ENCODE measurements around the gene WSCD2. TPM values are rescaled to one million over a fixed set of nuclear protein-coding genes. Genes with fewer than 3 reads are reported as not detected.
"Not testable (repeated sequence)": the region's sequence is repeated elsewhere in the genome, so short reads cannot be mapped to it uniquely, and the experiment has no call there.

WSCD2 gene
- total RNA-seq, 1 donor from 2014 or later: 72.9 TPM

DNA sequence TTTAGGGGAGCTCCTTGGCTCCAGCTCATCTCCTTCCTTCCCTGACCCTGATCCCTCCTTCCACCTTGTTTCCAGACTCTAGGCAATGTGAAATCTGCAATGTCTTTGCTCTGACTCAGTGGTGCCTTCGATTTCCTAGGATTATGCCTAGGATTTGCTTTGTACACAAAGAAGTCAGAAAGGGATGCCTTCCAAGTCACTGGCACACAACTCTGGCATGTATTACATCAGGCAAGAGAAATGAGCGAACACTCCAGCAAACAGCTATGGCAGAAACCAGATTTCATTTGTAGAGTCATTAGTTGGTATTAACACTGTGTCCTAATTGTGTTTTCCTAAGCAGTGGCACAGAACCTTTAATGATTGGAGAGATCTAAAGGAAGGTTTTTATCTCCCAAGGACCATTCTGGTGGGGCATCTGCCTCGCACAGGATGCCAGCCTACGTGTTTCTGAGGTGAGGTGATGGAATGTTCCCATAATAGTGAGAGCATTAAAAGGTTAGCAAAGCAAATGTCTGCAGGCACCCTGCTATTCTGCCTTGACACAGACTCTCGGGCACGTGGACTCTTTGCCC lies 84.9 kb downstream of the WSCD2 start:
- DNase-seq (ENCODE audit: extremely low spot score, unreplicated experiment): no peak
- no peak overlapping the region for H3K27ac Mint-ChIP-seq
- TF ChIP-seq, protein P1, sequence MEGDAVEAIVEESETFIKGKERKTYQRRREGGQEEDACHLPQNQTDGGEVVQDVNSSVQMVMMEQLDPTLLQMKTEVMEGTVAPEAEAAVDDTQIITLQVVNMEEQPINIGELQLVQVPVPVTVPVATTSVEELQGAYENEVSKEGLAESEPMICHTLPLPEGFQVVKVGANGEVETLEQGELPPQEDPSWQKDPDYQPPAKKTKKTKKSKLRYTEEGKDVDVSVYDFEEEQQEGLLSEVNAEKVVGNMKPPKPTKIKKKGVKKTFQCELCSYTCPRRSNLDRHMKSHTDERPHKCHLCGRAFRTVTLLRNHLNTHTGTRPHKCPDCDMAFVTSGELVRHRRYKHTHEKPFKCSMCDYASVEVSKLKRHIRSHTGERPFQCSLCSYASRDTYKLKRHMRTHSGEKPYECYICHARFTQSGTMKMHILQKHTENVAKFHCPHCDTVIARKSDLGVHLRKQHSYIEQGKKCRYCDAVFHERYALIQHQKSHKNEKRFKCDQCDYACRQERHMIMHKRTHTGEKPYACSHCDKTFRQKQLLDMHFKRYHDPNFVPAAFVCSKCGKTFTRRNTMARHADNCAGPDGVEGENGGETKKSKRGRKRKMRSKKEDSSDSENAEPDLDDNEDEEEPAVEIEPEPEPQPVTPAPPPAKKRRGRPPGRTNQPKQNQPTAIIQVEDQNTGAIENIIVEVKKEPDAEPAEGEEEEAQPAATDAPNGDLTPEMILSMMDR (conservative IDR thresholded peaks at IDR 0.05): no peak
- no peaks in the 10 kb centered on the region for H3K4me1 Mint-ChIP-seq (ENCODE audit: unreplicated experiment)
- no peaks in the 10 kb centered on the region for H3K36me3 Mint-ChIP-seq
- H3K9me3 Mint-ChIP-seq: no peaks in the 10 kb centered on the region
- no peak overlapping the region for H3K4me3 Mint-ChIP-seq
- H3K27me3 Mint-ChIP-seq: peaks cover 25% of the 10 kb centered on the region

DNA sequence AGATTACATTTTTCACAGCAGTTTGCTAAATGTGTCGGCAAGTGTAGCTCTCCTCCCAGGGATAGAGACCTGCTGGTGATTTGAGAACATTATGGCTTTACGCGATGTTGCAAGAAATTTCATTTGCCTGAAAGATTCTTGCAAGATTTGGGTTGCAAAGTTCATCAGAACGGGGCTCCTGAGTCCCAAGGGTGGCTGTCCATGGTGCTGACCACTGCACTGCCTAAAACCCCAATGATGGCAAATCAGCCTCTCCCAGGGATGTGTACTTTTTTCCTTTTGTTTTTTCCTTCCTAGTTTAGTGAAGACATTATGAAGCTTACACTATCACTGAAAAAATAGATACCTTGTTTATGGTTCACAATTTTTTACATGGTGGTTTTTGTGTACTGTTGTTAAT lies 85.4 kb downstream of the WSCD2 start:
- H3K36me3 Mint-ChIP-seq: no peaks in the 10 kb centered on the region
- no peak for DNase-seq (ENCODE audit: extremely low spot score, unreplicated experiment)
- no peak overlapping the region for H3K27ac Mint-ChIP-seq
- H3K4me3 Mint-ChIP-seq: no peak overlapping the region
- H3K9me3 Mint-ChIP-seq: no peaks in the 10 kb centered on the region
- peaks cover 23% of the 10 kb centered on the region for H3K27me3 Mint-ChIP-seq
- no peaks in the 10 kb centered on the region for H3K4me1 Mint-ChIP-seq (ENCODE audit: unreplicated experiment)
- TF ChIP-seq, protein P1 (conservative IDR thresholded peaks at IDR 0.05): no peak

DNA sequence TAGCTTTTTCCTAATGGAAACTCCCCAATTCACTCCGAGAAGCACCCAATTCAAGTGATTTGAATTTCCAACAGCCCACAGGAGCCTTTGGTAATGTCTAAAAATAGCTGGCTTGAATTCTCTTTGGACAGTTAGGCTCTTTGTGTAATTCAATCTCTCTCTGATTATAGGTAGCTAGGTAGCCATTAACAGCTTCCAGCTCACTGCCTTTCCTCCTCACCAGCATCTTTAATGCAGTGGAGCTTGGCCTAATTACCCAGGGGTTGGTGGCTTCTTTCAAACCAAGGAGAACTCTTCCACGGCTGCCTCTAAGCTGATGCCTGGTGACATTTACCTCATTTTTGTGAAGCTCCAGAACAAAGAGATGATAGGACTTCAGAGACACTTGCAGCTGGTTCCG lies 86.4 kb downstream of the WSCD2 start:
- H3K4me1 Mint-ChIP-seq (ENCODE audit: unreplicated experiment): no peaks in the 10 kb centered on the region
- H3K27ac Mint-ChIP-seq: no peak overlapping the region
- no peak for DNase-seq (ENCODE audit: extremely low spot score, unreplicated experiment)
- H3K9me3 Mint-ChIP-seq: no peaks in the 10 kb centered on the region
- no peaks in the 10 kb centered on the region for H3K36me3 Mint-ChIP-seq
- peaks cover 20% of the 10 kb centered on the region for H3K27me3 Mint-ChIP-seq
- TF ChIP-seq, protein P1 (conservative IDR thresholded peaks at IDR 0.05): no peak
- no peak overlapping the region for H3K4me3 Mint-ChIP-seq

DNA sequence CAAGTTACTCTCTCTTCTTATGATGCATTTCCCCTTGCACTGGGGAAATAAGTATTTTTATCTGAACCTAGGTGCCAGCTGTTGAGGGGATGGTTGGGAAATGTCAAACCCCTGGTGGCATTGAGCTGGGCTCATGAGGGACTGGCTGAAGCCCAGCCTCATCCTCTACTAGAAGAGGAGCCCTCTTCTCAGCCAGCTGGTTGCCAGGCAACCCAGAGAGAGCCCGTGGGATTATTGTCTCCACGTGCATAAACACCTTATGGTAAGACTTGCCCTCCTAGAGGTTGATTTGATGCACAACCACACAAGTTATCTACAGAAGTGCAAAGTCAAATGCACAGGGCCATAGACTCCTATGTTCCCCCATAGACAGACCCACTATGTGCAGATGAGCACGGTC lies 89.8 kb downstream of the WSCD2 start:
- no peaks in the 10 kb centered on the region for H3K36me3 Mint-ChIP-seq
- H3K4me3 Mint-ChIP-seq: no peak overlapping the region
- TF ChIP-seq, protein P1 (conservative IDR thresholded peaks at IDR 0.05): no peak
- peaks cover 17% of the 10 kb centered on the region for H3K27me3 Mint-ChIP-seq
- no peaks in the 10 kb centered on the region for H3K4me1 Mint-ChIP-seq (ENCODE audit: unreplicated experiment)
- DNase-seq (ENCODE audit: extremely low spot score, unreplicated experiment): no peak
- H3K27ac Mint-ChIP-seq: no peak overlapping the region
- no peaks in the 10 kb centered on the region for H3K9me3 Mint-ChIP-seq

DNA sequence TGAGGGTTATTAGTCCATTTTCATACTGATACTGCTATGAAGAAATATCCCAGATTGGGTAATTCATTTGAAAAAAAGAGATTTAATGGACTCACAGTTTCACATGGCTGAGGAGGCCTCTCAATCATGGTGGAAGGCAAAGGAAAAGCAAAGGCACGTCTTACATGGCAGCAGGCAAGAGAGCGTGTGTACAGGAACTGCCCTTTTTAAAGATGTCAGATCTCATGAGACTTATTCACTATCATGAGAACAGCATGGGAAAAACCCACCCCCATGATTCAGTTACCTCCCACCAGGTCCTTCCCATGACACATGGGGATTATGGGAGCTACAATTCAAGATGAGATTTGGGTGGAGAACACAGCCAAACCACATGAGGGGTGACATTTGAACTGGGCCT lies 96.0 kb downstream of the WSCD2 start:
- peaks cover 19% of the 10 kb centered on the region for H3K27me3 Mint-ChIP-seq
- DNase-seq (ENCODE audit: extremely low spot score, unreplicated experiment); H3K4me1 Mint-ChIP-seq (ENCODE audit: unreplicated experiment); H3K4me3 Mint-ChIP-seq; H3K27ac Mint-ChIP-seq; H3K9me3 Mint-ChIP-seq; H3K36me3 Mint-ChIP-seq: not testable (repeated sequence)

DNA sequence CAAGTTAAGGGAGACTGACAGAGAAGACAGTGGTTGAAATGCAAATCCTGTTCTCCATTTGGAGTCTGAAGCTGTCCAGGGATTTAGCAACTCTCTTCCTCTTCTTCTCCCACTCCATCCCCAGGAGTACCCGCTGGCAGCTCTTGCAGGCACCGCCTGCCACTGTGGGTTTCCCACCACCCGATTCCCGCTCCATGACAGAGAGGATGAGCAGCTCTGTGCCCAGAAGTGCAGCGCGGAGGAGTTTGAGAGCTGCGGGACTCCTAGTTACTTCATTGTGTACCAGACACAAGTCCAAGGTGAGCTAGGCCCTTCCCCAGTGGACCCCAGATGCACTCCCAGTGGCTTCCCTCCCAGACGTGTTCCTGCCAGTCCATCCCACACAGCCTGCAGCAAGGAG lies 97.8 kb downstream of the WSCD2 start:
- Mint-ChIP-seq H3K27me3 (peaks cover 31% of the 10 kb centered on the region), H3K27ac (no peak overlapping the region), H3K9me3 (no peaks in the 10 kb centered on the region), H3K36me3 (no peaks in the 10 kb centered on the region), H3K4me1 (ENCODE audit: unreplicated experiment) (no peaks in the 10 kb centered on the region), H3K4me3 (no peak overlapping the region)
- TF ChIP-seq, protein P1 (conservative IDR thresholded peaks at IDR 0.05): no peak
- DNase-seq (ENCODE audit: extremely low spot score, unreplicated experiment): no peak

All from type B pancreatic cell (in vitro differentiated cells).